WTC11 (cell line): ENCODE data around the gene GPATCH3. TPM values are rescaled to one million over a fixed set of nuclear protein-coding genes. Genes with fewer than 3 reads are reported as not detected.
A peak's percentile ranks its signal among the peaks of the same experiment; 100 is the strongest.
"Not testable (repeated sequence)": the region's sequence is repeated elsewhere in the genome, so short reads cannot be mapped to it uniquely, and the experiment has no call there.

Experiments used
- ATAC-seq: fragments of 200-7000 bp; cut with Tn5 transposase; 2 replicates; pipeline ENCODE4 v1.10.0; 2021; ENCODE audit warnings: mild to moderate bottlenecking, moderate library complexity
- CTCF ChIA-PET: fragments of 300-600 bp; sonication (Branson Sonifier 250); formaldehyde crosslinking; loops from one replicate; lab custom pipeline; 2021; ENCODE audit warnings: antibody characterized with exemption; lab: Charles Lee
- POLR2A ChIA-PET: fragments of 350-600 bp; sonication (Branson Sonifier 250); formaldehyde crosslinking; loops from one replicate; lab custom pipeline; 2021; ENCODE audit warnings: antibody characterized with exemption; lab: Charles Lee
- DNase-seq: peaks from one replicate; pipeline ENCODE4 v3.0.0; 2021; ENCODE audit warnings: low spot score
- H3K27ac Mint-ChIP-seq: 2 replicates; pipeline ENCODE4 v1.8.0; 2021; ENCODE audit warnings: mixed read lengths
- H3K27me3 Mint-ChIP-seq: 2 replicates; pipeline ENCODE4 v1.8.0; 2021; ENCODE audit warnings: low read depth, mild to moderate bottlenecking, moderate library complexity, mixed read lengths
- H3K36me3 Mint-ChIP-seq: 2 replicates; pipeline ENCODE4 v1.8.0; 2021; ENCODE audit warnings: mixed read lengths
- H3K4me1 Mint-ChIP-seq: 2 replicates; pipeline ENCODE4 v1.8.0; 2022; ENCODE audit warnings: mixed read lengths
- H3K4me3 Mint-ChIP-seq: 2 replicates; pipeline ENCODE4 v1.8.0; 2021; ENCODE audit warnings: mild to moderate bottlenecking, moderate library complexity, mixed read lengths
- H3K9me3 Mint-ChIP-seq: 2 replicates; pipeline ENCODE4 v1.8.0; 2021; ENCODE audit warnings: mixed read lengths
- ERG ChIP-seq: fragments of 250-450 bp; sonication (Bioruptor Pico); IDR thresholded peaks from 2 replicates; pipeline ENCODE4 v1.8.0; 2021; ENCODE audit warnings: mild to moderate bottlenecking
- ESRRA ChIP-seq: sonication (generic); formaldehyde crosslinking; IDR thresholded peaks from 2 replicates; pipeline ENCODE4 v1.8.1; 2022; ENCODE audit warnings: mild to moderate bottlenecking, missing genetic modification reagents, borderline replicate concordance
- ETV6 ChIP-seq: sonication (generic); formaldehyde crosslinking; IDR thresholded peaks from 2 replicates; pipeline ENCODE4 v1.8.1; 2022; ENCODE audit warnings: mild to moderate bottlenecking, missing genetic modification reagents
- FOXP1 ChIP-seq: sonication (generic); formaldehyde crosslinking; IDR thresholded peaks from 2 replicates; pipeline ENCODE4 v1.8.0; 2022; ENCODE audit warnings: missing genetic modification reagents, mild to moderate bottlenecking, moderate library complexity, borderline replicate concordance
- GABPB1 ChIP-seq: sonication (generic); formaldehyde crosslinking; IDR thresholded peaks from 2 replicates; pipeline ENCODE4 v1.8.1; 2023; ENCODE audit warnings: mild to moderate bottlenecking, missing genetic modification reagents
- GRHL2 ChIP-seq: fragments of 250-450 bp; sonication (Bioruptor Pico); IDR thresholded peaks from 2 replicates; pipeline ENCODE4 v1.8.0; 2022; ENCODE audit warnings: mild to moderate bottlenecking, moderate library complexity; ENCODE audit not compliant: insufficient replicate concordance, severe bottlenecking
- HMGXB4 ChIP-seq: sonication (generic); formaldehyde crosslinking; IDR thresholded peaks from 2 replicates; pipeline ENCODE4 v1.8.1; 2023; ENCODE audit warnings: mild to moderate bottlenecking, moderate library complexity, missing genetic modification reagents
- JUN ChIP-seq: sonication (generic); formaldehyde crosslinking; IDR thresholded peaks from 2 replicates; pipeline ENCODE4 v1.8.0; 2023; ENCODE audit warnings: mild to moderate bottlenecking, missing genetic modification reagents
- KAT7 ChIP-seq: sonication (generic); formaldehyde crosslinking; IDR thresholded peaks from 2 replicates; pipeline ENCODE4 v1.8.1; 2023; ENCODE audit warnings: missing genetic modification reagents, mild to moderate bottlenecking, borderline replicate concordance
- MLX ChIP-seq: sonication (generic); formaldehyde crosslinking; IDR thresholded peaks from 2 replicates; pipeline ENCODE4 v1.8.1; 2023; ENCODE audit warnings: mild to moderate bottlenecking, missing genetic modification reagents, moderate library complexity
- MYBL2 ChIP-seq: sonication (generic); formaldehyde crosslinking; IDR thresholded peaks from 2 replicates; pipeline ENCODE4 v1.8.1; 2023; ENCODE audit warnings: mild to moderate bottlenecking, moderate library complexity, missing genetic modification reagents
- NFYB ChIP-seq: sonication (generic); formaldehyde crosslinking; conservative IDR thresholded peaks from 2 replicates; pipeline ENCODE4 v1.8.0; 2022; ENCODE audit warnings: low read depth, missing genetic modification reagents
- PRRX2 ChIP-seq: fragments of 250-450 bp; sonication (Bioruptor Pico); IDR thresholded peaks from 2 replicates; pipeline ENCODE4 v1.8.0; 2021; ENCODE audit warnings: mild to moderate bottlenecking
- RORB ChIP-seq: fragments of 250-450 bp; sonication (Bioruptor Pico); IDR thresholded peaks from 2 replicates; pipeline ENCODE4 v1.9.0; 2021; ENCODE audit warnings: mild to moderate bottlenecking
- ZBTB21 ChIP-seq: sonication (generic); formaldehyde crosslinking; IDR thresholded peaks from 2 replicates; pipeline ENCODE4 v1.8.1; 2023; ENCODE audit warnings: mild to moderate bottlenecking, missing genetic modification reagents, borderline replicate concordance
- ZNF121 ChIP-seq: sonication (generic); formaldehyde crosslinking; IDR thresholded peaks from 2 replicates; pipeline ENCODE4 v1.8.0; 2023; ENCODE audit warnings: missing genetic modification reagents
- ZNF219 ChIP-seq: sonication (generic); formaldehyde crosslinking; IDR thresholded peaks from 2 replicates; pipeline ENCODE4 v1.8.0; 2023; ENCODE audit warnings: missing genetic modification reagents, mild to moderate bottlenecking, borderline replicate concordance
- ZNF317 ChIP-seq: sonication (generic); formaldehyde crosslinking; IDR thresholded peaks from 2 replicates; pipeline ENCODE4 v1.8.1; 2023; ENCODE audit warnings: low read depth, mild to moderate bottlenecking, moderate library complexity, missing genetic modification reagents, borderline replicate concordance
- total RNA-seq: library from RNA; stranded (reverse); gene quantifications from 3 replicates; pipeline ENCODE4 v1.2.3, GENCODE V29; 2021
- TF ChIP-seq, protein P1 (sequence below): fragments of 250-450 bp; sonication (Bioruptor Pico); conservative IDR thresholded peaks from 2 replicates; pipeline ENCODE4 v1.9.0; 2021; ENCODE audit warnings: mild to moderate bottlenecking
- TF ChIP-seq, protein P2 (sequence below): fragments of 250-450 bp; sonication (Bioruptor Pico); IDR thresholded peaks from 2 replicates; pipeline ENCODE4 v1.9.0; 2021; ENCODE audit warnings: mild to moderate bottlenecking
- TF ChIP-seq, protein P3 (sequence below): fragments of 250-450 bp; sonication (Bioruptor Pico); IDR thresholded peaks from 2 replicates; pipeline ENCODE4 v1.9.0; 2021; ENCODE audit warnings: moderate library complexity, mild to moderate bottlenecking, inconsistent platforms, borderline replicate concordance
- TF ChIP-seq, protein P4 (sequence below): sonication (generic); formaldehyde crosslinking; IDR thresholded peaks from 2 replicates; pipeline ENCODE4 v1.8.1; 2022; ENCODE audit warnings: mild to moderate bottlenecking, moderate library complexity, missing genetic modification reagents

GPATCH3 gene
- total RNA-seq, 1 experiment from 2014 or later: 19.2 TPM

DNA sequence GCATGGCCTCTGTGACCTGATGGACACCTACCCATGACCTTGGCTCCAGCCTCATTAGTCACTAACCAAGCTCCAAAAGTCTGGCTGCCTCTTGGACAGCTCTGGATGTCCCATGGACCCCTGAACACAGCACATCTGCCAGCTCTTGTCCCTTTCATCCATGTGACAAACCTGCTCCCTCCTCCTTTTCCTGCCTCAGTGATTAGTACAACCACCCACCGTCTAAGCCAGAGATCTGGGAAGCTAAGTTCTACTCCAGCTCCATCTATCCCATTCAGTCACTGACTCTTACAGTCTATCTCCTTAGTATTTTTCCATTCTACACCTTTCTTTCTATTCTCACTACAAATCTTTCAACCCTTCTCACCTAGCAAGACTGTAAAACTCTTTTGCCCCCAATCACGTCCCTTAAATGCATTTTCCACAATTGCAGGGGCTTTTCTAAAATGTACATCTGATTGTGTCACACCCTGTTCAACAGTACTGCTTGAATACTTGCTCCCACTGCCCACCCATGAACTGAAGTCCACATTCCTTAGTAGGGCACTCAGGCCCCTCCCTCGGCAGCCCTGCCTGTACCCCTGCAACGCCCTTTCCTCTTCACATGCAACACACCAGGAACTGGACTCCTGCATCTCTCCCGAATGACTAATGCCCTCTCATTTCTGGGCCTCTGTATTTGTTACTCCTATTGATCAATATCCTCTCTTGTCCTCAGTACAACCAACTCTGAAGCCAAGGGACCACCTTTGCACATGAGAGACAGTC is 17.4 kb downstream of the GPATCH3 start:
- POLR2A ChIA-PET: no interaction called here
- peaks cover 59% of the 10 kb centered on the region for H3K36me3 Mint-ChIP-seq
- CTCF ChIA-PET: interaction anchor here (0.6 kb wide), 1 partner anchor 12 kb away, joined by 3 read pairs; no protein-coding TSS in a partner anchor
- no peaks in the 10 kb centered on the region for H3K4me1 Mint-ChIP-seq
- H3K27ac Mint-ChIP-seq: no peak overlapping the region
- H3K9me3 Mint-ChIP-seq: no peaks in the 10 kb centered on the region
- TF ChIP-seq ETV6 (CRISPR knock-in tag): no peak
- TF ChIP-seq, protein P1, sequence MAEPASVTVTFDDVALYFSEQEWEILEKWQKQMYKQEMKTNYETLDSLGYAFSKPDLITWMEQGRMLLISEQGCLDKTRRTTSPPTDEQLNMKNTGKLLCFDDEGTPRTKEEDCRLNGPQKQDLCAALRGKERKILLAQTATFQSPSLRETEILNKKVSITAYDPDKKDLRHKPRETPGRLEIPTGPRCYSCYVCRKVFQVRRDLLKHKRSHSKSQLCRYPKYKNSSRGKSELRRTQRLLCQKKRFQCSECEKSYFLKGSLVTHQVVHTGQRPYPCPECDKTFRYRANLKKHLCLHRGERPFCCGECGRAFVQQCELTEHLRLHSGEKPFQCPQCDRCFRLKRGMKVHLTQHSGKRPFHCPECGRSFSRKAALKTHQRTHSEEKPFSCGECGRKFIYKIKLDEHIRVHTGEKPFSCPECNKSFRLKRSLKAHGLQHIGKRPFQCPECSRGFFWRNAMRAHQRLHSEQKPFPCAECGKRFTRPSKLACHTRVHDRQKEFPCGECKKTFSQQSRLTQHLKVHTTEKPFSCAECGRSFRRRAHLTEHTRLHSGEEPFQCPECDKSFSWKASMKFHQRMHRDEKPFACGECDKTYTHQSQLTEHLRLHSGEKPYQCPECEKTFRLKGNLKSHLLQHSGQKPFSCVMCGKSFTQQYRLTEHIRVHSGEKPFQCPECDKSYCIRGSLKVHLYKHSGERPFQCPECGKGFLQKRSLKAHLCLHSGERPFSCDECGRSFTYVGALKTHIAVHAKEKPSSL: no peak
- TF ChIP-seq, protein P2, sequence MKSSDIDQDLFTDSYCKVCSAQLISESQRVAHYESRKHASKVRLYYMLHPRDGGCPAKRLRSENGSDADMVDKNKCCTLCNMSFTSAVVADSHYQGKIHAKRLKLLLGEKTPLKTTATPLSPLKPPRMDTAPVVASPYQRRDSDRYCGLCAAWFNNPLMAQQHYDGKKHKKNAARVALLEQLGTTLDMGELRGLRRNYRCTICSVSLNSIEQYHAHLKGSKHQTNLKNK (CRISPR knock-in tag): no peak
- TF ChIP-seq, protein P3, sequence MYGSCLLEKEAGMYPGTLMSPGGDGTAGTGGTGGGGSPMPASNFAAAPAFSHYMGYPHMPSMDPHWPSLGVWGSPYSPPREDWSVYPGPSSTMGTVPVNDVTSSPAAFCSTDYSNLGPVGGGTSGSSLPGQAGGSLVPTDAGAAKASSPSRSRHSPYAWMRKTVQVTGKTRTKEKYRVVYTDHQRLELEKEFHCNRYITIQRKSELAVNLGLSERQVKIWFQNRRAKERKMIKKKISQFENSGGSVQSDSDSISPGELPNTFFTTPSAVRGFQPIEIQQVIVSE (CRISPR knock-in tag): no peak
- no peak for ATAC-seq
- no peak for DNase-seq
- H3K27me3 Mint-ChIP-seq: no peaks in the 10 kb centered on the region
- no peak overlapping the region for H3K4me3 Mint-ChIP-seq

GRCh38 chr1:26881611-26882010 is 18.7 kb downstream of the GPATCH3 start:
- DNase-seq, H3K27me3 Mint-ChIP-seq, H3K27ac Mint-ChIP-seq, POLR2A ChIA-PET, H3K4me1 Mint-ChIP-seq, ATAC-seq, CTCF ChIA-PET, H3K9me3 Mint-ChIP-seq, H3K4me3 Mint-ChIP-seq: not testable (repeated sequence)
- H3K36me3 Mint-ChIP-seq: peaks cover 53% of the 10 kb centered on the region
- peak; percentile 85 for TF ChIP-seq GABPB1 (CRISPR knock-in tag)
- TF ChIP-seq ZNF121 (CRISPR knock-in tag): 0 out of 2 replicates have a peak, but pooled peaks have one; percentile 17

DNA sequence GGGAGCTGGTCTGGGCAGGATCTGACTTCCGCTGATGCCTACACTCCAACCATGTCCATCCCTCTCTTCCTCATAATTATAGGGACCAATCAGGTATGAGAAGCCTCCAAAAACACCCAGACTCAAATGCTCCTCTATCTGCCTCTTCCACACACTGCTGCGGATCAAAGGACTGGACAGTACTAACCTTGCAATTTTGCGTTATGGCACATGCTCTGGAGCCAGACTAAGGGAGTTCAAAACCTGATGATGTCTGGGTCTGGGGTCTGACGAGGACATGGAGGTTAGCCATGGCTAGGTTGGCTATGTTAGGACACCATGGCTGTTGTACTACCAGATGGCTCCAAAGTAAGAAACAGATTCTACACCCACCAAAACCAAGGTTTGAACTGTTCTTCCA is 20.5 kb downstream of the GPATCH3 start:
- no peak for ATAC-seq
- Mint-ChIP-seq H3K36me3 (peaks cover 40% of the 10 kb centered on the region), H3K27ac (no peak overlapping the region), H3K27me3 (no peaks in the 10 kb centered on the region), H3K9me3 (no peaks in the 10 kb centered on the region), H3K4me1 (0 out of 2 replicates have a peak, but pooled peaks cover 3% of the 10 kb centered on the region), H3K4me3 (no peak overlapping the region)
- POLR2A ChIA-PET: no interaction called here
- CTCF ChIA-PET: no interaction called here
- no peak for DNase-seq
- TF ChIP-seq FOXP1 (CRISPR knock-in tag) (no peak), ZNF317 (CRISPR knock-in tag) (no peak), ERG (CRISPR knock-in tag) (no peak), MLX (CRISPR knock-in tag) (no peak), GRHL2 (no peak), NFYB (no peak), HMGXB4 (CRISPR knock-in tag) (no peak), PRRX2 (CRISPR knock-in tag) (no peak), ZNF219 (CRISPR knock-in tag) (no peak), GABPB1 (CRISPR knock-in tag) (no peak), MYBL2 (CRISPR knock-in tag) (no peak), ESRRA (CRISPR knock-in tag) (no peak), KAT7 (CRISPR knock-in tag) (no peak), JUN (no peak), RORB (CRISPR knock-in tag) (no peak), ZBTB21 (CRISPR knock-in tag) (no peak)
- TF ChIP-seq, protein P4, sequence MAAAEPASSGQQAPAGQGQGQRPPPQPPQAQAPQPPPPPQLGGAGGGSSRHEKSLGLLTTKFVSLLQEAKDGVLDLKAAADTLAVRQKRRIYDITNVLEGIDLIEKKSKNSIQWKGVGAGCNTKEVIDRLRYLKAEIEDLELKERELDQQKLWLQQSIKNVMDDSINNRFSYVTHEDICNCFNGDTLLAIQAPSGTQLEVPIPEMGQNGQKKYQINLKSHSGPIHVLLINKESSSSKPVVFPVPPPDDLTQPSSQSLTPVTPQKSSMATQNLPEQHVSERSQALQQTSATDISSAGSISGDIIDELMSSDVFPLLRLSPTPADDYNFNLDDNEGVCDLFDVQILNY (CRISPR knock-in tag): no peak
- TF ChIP-seq, protein P3 (CRISPR knock-in tag): no peak
